ENCODE measurements around the gene KSR1. TPM values are rescaled to one million over a fixed set of nuclear protein-coding genes. Genes with fewer than 3 reads are reported as not detected.
"Not testable (repeated sequence)": the region's sequence is repeated elsewhere in the genome, so short reads cannot be mapped to it uniquely, and the experiment has no call there.

The KSR1 gene
- total RNA-seq, 1 donor from 2014 or later: 18.1 TPM

DNA sequence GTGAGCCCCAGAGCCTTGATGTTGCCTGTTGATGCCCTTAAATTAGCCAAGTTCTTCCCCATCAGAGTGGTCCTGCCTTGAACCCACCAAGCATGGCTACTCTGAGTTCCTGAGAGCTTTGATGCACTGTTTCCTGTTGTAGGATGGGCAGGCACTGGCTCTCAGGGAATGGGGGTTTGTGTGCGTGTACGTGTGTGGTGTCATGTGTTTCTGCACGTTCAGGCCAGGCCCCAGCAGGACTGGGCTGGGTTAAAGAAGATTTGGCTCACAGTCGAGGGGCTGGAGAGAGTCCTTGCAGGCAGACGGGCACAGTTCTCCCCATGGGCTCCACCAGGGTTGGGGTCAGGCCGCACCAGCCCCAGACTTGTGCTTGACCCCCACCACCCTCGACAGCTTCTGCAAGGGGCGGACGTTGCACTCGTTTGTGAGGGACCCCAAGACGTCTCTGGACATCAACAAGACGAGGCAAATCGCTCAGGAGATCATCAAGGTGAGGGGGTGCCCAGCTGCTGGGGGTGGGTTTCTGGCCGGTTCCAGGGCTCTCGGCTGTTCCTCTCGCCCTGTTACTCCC is 151.4 kb downstream of the KSR1 start:
- DNase-seq (ENCODE audit: low read depth in 2 of 2): no peak

GRCh38 chr17:27608328-27609230 is 152.3 kb downstream of the KSR1 start:
- DNase-seq (ENCODE audit: low read depth in 2 of 2): no peak

- DNase-seq (ENCODE audit: low read depth in 2 of 2): peak; percentile 56 to 66
These were observed 153.5 kb downstream of the KSR1 start for GRCh38 chr17:27609611-27610303.

DNA sequence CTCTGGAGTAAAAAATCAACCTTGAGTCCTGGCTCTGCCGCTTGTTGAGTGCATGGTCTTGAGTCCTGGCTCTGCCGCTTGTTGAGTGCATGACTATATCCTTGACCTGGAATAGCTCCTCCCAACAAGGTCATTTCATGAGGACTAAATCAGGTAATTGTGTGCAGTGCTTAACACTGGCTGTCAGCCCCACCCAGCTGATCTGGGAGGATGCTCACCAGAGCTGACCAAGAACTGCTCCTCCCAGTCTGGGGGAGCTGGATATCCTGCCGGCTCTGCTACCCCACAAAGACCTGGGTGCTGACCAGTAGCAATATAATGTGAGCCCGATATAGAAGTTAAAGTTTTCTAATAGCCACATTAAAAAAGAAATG is 154.0 kb downstream of the KSR1 start:
- no peak for DNase-seq (ENCODE audit: low read depth in 2 of 2)

- no peak for DNase-seq (ENCODE audit: low read depth in 2 of 2)
These were observed 156.0 kb downstream of the KSR1 start for GRCh38 chr17:27612160-27612770.

GRCh38 chr17:27613433-27613832 is 157.2 kb downstream of the KSR1 start:
- DNase-seq (ENCODE audit: low read depth in 2 of 2): no peak

DNA sequence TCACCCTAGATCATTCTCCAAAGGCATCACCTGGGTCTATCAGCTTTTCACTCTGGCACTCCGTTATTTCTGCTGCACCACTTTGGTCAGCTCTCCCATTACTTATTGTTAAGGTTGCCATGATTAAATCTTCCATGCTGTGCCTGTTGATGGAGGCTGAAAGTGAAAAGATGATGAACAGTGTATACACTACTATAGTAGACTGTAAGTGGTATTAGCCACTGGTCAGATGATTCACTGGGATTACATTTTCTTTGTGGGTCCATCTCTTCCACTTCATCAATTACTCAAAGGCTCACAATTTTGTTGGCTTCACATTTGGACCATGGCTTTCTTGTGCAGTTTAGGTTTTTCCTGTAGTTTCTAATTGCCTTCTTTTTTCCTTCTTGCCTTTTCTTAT is 158.9 kb downstream of the KSR1 start:
- DNase-seq (ENCODE audit: low read depth in 2 of 2): no peak

- DNase-seq (ENCODE audit: low read depth in 2 of 2): no peak
These were observed 160.2 kb downstream of the KSR1 start for GRCh38 chr17:27616414-27616813.

- DNase-seq (ENCODE audit: low read depth in 2 of 2): no peak
These were observed 162.2 kb downstream of the KSR1 start for GRCh38 chr17:27618417-27618816.

DNA sequence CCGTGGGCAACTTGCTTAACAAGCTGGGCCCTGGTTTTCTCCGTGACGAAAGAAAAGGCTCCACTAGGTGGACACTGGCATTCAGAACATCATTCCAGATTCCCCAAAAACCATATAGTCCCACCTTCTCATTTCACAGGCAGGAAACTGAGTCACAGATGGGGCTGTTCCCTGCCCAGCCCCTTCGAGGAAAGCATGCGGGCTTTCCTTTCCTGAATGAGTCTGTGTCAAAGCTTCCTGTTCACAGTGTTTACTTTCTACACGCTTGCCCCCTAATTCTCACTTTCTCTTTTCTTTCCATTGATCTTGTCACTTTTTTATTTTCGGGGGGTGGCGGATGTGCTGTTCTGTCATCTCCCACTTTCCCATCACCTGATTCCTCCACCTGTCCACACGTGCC is 164.5 kb downstream of the KSR1 start:
- DNase-seq (ENCODE audit: low read depth in 2 of 2): peak; percentile 31 to 79

GRCh38 chr17:27621536-27621935 is 165.3 kb downstream of the KSR1 start:
- no peak for DNase-seq (ENCODE audit: low read depth in 2 of 2)

- DNase-seq (ENCODE audit: low read depth in 2 of 2): no peak
These were observed 165.8 kb downstream of the KSR1 start for GRCh38 chr17:27621942-27622559.

DNA sequence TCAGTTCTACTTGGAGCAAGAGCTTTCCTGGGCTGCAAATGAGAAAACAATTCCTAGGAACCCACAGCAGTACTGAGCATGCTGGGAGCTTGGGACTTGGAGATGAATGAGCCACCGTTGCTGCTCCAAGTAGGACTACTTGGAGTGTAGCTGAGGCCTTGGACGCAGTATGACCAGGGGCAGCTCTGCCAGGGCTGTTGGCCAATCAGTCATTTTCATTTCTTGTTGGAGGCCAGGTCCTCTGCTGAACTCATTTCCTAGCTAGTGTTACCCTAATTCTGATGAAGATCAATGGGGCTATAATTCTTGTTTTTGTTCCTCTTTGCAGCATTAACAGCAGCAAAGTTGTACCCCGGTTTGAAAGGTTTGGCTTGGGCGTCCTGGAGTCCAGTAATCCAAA is 166.7 kb downstream of the KSR1 start:
- DNase-seq (ENCODE audit: low read depth in 2 of 2): no peak

DNA sequence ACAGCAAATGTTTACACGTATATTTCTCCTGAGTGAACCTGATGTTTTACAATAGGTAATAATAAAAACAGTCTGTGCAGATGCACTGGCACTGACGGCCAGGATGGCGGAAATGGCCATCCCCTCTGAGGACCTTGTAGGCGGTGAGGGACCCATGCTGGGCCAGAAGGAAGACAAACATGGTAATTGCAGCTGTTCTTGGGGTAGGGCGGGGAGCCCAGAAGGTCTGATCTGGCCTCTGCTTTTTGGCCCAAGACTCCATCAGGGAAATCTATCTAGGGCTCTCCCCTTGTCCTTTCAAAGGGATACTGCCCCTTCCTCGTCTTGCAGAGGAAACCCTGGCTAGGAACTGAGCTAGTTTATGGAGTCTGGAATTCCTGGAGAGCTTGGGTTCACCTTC is 167.4 kb downstream of the KSR1 start:
- DNase-seq (ENCODE audit: low read depth in 2 of 2): no peak

- no peak for DNase-seq (ENCODE audit: low read depth in 2 of 2)
These were observed 168.3 kb downstream of the KSR1 start for GRCh38 chr17:27624539-27624938.

DNA sequence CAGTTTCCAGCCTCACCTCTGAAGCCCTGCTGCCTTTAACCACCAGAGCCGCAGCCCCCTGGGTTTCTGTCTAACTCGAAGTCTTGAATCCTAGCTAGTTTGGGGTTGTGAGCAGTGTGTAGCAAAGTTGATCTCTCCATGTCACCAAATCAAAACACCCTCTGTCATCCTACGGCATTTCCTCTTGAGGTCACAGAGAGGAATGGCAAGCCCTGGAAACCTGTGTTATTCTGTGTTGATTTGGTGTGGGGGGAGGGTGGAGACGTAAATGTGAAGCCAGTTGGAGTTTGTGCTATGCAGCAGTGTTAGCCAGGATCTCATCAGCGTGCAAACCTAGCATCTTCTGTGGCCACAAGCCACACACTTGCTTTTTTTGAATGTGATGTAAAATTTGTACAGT is 169.6 kb downstream of the KSR1 start:
- DNase-seq (ENCODE audit: low read depth in 2 of 2): peak in 1 of 2 donors; percentile 86

DNA sequence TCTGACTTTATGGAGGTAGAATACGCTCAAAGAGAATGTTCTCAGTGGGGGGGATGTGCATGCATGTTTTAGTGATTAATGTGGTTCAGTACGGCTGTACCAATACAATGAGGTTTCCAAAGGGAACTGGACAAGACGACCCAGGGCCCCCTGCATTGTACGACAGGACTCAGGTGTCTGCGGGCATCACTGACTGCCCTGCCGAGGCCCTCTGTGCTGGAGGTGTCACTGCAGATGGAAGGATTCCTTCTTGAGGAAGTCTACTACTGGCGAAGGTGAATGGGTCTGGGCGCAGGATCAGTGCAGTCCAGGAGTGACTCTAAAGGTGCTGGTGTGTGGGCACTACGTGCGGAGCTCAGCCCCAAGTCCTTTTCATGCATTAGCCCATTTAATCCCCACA is 171.3 kb downstream of the KSR1 start:
- DNase-seq (ENCODE audit: low read depth in 2 of 2): no peak

- no peak for DNase-seq (ENCODE audit: low read depth in 2 of 2)
These were observed 172.1 kb downstream of the KSR1 start for GRCh38 chr17:27628376-27628775.

GRCh38 chr17:27629260-27629659 is 173.0 kb downstream of the KSR1 start:
- not testable (repeated sequence) for DNase-seq (ENCODE audit: low read depth in 2 of 2)

GRCh38 chr17:27630607-27631410 is 174.6 kb downstream of the KSR1 start, which contains the start of gene LGALS9:
LGALS9 (plus strand) TSS chr17:27631188; CDS start chr17:27631266, 78 bp downstream.
- peak; percentile 35 to 53 for DNase-seq (ENCODE audit: low read depth in 2 of 2)

DNA sequence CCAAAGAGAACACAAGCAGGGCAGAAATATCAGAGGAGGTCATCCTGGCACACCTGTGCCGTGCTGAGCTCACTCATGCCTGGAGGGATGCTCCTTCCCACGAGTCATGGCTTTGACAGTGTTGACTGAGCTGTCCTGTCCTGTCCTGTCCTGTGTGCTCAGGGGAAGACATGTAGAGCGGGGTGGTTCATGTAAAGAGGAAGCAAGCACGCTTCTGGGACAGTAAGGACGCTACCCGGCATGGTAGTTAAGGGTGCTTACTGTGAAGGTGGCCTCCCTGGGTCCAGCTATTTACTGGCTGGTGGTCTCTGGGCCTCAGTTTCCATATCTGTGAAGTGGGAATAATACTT is 175.1 kb downstream of the KSR1 start:
- peak; percentile 14 to 31 for DNase-seq (ENCODE audit: low read depth in 2 of 2)

Measured in lung microvascular endothelial cell (primary cell).